Renal pelvis (tissue), 4 donors: ENCODE data around the gene GDPD4. TPM values are rescaled to one million over a fixed set of nuclear protein-coding genes. Genes with fewer than 3 reads are reported as not detected.

Experiments used
- DNase-seq: peaks from one replicate; pipeline ENCODE4 v3.0.0-alpha.2; 2013
- polyA plus RNA-seq, 3 donors: library from polyadenylated mRNA; unstranded; fragments of 120-200 nt; gene quantifications; one replicate each; pipeline ENCODE4 v1.2.1, GENCODE V29; 2013; ENCODE audit not compliant: insufficient read length in 3 of 3

The GDPD4 gene
- polyA plus RNA-seq, 3 donors, result 0.27 to 1.4 TPM; not detected in 1

- DNase-seq, result no peak
These were observed 111.0 kb downstream of the GDPD4 start for GRCh38 chr11:77190331-77191075.

- no peak for DNase-seq
These were observed 111.8 kb downstream of the GDPD4 start for GRCh38 chr11:77189588-77190210.

GRCh38 chr11:77188633-77189491 lies 112.6 kb downstream of the GDPD4 start:
- no peak for DNase-seq

- DNase-seq, result peak; percentile 78
These were observed 113.5 kb downstream of the GDPD4 start for GRCh38 chr11:77187776-77188632.

GRCh38 chr11:77187111-77187750 lies 114.3 kb downstream of the GDPD4 start:
- no peak for DNase-seq

GRCh38 chr11:77186302-77186701 lies 115.2 kb downstream of the GDPD4 start:
- DNase-seq, result no peak

GRCh38 chr11:77184136-77184860 lies 117.2 kb downstream of the GDPD4 start:
- DNase-seq, result no peak

GRCh38 chr11:77183431-77183984 lies 118.0 kb downstream of the GDPD4 start:
- DNase-seq, result no peak

GRCh38 chr11:77182542-77183430 lies 118.7 kb downstream of the GDPD4 start:
- no peak for DNase-seq

GRCh38 chr11:77181799-77182541 lies 119.5 kb downstream of the GDPD4 start:
- no peak for DNase-seq

GRCh38 chr11:77181226-77181625 lies 120.3 kb downstream of the GDPD4 start:
- DNase-seq, result no peak

- no peak for DNase-seq
These were observed 121.1 kb downstream of the GDPD4 start for GRCh38 chr11:77180346-77180745.

- no peak for DNase-seq
These were observed 121.8 kb downstream of the GDPD4 start for GRCh38 chr11:77179681-77180080.

GRCh38 chr11:77179048-77179447 lies 122.4 kb downstream of the GDPD4 start:
- no peak for DNase-seq

GRCh38 chr11:77178150-77178549 lies 123.3 kb downstream of the GDPD4 start:
- no peak for DNase-seq

- no peak for DNase-seq
These were observed 124.5 kb downstream of the GDPD4 start for GRCh38 chr11:77176996-77177395.

GRCh38 chr11:77175869-77176539 lies 125.5 kb downstream of the GDPD4 start:
- no peak for DNase-seq
